IPS-NIHi11 (cell line): Measurements from ENCODE around the gene CSMD2.
A peak's percentile ranks its signal among the peaks of the same experiment; 100 is the strongest.

Experiments used
- DNase-seq: peaks from one replicate; pipeline ENCODE4 v3.0.0; 2012; ENCODE audit warnings: mixed read lengths, low spot score

Gene CSMD2

DNA sequence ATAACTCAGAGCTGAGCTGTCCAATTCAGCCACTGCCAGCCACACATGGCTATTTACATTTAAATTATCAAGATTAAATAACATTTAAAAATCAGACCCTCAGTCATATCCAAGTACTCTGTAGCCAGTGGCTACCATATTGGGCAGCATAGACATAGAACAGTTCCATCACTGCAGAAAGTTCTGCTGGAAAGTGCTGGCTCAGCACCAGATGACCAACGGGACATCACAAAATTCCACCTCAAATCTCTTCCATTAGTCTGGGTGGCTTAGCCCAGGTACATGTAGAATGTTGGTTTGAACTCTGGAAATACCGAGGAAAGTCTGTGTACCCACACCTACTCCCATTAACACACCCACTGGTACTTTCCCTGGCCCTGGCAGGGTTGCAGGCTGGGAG lies 563.3 kb downstream of the CSMD2 start:
- no peak for DNase-seq

DNA sequence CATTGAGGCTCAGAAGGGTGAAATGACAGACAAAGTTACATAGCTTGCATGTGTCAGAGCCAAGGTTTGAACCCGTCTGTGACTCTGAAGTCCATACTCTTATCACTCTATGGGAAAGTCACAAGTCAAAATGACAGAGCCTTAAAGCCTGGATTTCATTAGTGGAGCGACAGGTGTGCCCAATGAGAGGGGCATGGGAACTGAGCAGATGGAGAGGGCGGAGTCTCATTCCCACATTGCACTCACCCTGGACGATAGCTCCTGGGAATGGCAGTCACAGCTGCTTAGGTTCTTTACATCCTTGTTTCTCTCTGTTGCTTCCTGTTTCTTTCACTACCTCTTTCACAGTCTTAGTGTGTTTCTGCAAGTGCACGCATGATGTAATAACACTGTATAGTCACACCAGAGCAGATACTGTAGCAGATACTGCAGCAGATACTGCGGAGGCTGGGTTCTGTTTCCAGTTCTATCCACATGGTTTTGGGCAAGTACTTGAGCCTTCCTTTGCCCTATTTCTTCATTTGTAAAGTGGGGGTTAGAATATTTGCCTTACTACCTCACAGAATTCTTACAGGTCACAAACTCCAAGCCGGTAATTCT lies 565.4 kb downstream of the CSMD2 start:
- no peak for DNase-seq

DNA sequence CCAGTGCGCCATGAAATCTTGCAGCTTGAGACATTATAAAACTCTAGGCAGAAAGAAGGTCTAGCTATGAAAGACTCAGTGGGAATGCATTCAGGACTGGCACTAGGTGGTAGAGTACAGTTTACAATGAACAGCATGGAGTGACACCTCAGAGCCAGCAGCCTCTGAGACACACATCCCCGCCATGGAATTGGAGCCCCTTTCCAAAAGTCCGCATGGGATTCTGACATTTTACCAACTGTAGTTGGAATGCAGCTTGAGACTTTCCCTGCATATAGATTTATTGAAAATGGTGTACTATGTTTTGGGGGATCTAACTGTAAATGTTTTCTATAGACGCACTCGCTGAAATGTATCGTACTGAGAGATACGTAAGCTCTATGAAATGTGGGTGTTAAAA lies 576.3 kb downstream of the CSMD2 start:
- DNase-seq = no peak

DNA sequence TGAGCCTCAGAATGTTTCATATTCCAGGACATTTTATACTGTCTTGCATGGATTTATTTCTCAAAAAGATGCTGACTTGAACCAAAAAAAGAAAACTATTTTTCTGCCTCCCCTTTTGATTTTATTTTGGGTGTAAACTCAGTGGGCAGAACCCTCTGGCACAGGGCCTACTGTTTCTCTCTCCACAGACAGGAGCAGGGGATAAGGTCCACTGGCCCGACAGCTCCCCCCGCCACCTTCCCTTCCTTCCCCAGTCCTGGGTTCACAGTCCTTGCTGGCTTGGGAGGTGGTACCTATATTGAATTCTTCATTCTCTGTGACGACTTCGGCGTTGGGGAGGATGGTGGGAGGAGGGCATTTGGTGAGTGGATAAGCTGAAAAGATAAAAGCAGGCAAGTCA lies 578.2 kb downstream of the CSMD2 start:
- no peak for DNase-seq

DNA sequence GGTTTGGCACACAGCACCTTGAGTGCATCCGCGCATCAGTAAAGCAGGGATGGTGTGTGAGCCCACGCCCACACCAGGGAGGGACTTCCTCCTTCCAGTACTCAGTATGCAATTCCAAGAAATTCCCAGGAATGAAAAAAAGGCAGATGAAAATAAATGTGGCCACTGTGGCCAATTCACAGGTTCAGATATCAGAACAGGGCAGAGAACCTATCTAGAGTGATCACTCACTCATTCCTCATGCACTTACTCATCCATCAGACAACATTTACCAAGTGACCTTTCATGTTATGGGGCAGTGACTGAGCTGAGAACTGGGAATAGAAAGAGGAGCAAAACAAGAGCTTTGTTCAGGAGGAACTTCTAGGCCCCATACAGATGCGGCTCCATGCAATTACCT lies 578.9 kb downstream of the CSMD2 start:
- DNase-seq = no peak

DNA sequence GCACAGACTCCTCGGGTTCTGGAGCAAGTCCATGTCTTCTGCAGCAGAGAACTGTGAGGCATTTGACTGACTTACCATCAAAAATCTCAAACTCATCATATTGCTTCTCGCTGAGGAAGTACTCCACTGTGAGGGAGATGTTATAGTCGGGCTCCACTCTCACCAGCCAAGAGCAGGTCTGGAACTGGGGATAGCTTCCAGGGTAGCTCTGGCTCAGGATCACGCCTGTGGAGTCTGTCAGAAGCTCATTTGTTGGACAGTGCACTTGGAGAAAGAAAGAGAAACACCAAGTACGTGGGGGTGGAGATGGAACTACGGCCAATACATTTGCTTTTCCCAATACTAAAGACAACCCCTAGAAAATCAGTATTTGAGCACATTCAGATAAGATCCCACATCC lies 581.5 kb downstream of the CSMD2 start:
- DNase-seq = no peak

DNA sequence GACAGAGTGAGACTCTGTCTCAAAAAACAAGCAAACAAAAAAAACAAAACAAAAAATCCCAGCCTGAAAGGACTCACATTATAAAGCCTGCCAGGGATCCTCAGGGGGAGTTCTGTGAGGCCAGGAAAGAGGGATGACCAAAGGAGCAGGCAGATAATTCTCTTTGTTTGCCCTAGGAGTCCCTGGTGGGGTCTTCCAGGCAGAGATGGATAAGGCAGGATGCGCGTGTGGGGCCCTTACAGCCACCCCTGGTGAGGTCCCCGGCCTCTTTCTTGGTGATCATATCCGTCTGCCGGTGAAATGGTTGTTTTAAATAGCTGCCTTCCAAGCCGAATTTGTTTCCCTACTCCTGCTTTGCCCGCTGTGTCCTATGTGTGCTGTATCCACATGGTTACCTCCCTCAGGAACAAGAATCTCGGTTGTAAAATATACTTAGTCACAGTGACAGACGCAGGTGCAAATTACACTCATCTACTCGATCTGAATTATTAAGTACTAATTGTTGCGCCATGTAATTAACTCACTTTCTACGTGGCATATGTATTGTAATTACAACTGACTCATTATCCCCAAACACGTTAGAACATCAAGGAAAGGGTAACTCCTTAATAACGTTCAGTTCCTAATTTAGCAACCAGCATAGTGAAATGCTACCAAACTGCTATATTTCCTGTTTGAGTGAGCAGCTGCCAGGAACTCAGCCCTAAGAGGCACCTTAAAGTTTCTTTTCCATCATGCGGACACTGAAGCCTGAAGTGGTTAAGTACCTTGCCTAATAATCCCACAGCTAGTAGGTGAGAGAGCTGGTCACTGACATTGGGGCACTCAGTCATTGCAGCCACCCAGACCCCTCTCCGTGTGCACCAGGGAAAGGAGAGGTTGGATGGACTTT lies 586.2 kb downstream of the CSMD2 start:
- DNase-seq = peak; percentile 35

DNA sequence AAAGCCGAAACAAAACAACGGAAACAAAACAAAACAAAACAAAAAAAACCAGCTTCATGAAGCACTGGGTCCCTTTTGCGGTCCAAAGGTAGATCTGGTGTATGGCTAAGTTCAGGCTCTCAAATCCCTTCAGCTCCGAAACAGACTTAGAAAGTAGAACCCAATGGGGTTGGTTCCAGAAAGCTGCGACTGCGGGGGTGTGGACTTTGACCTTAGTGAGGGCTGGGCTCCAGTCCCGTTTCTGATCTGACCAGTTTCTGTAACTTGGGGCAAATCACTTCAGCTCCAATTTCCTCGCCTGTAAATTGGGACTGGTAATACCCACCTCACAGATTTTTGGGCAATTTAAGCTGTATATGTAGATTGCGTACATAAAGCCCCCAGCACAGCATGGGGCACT lies 587.4 kb downstream of the CSMD2 start:
- DNase-seq = peak; percentile 19

DNA sequence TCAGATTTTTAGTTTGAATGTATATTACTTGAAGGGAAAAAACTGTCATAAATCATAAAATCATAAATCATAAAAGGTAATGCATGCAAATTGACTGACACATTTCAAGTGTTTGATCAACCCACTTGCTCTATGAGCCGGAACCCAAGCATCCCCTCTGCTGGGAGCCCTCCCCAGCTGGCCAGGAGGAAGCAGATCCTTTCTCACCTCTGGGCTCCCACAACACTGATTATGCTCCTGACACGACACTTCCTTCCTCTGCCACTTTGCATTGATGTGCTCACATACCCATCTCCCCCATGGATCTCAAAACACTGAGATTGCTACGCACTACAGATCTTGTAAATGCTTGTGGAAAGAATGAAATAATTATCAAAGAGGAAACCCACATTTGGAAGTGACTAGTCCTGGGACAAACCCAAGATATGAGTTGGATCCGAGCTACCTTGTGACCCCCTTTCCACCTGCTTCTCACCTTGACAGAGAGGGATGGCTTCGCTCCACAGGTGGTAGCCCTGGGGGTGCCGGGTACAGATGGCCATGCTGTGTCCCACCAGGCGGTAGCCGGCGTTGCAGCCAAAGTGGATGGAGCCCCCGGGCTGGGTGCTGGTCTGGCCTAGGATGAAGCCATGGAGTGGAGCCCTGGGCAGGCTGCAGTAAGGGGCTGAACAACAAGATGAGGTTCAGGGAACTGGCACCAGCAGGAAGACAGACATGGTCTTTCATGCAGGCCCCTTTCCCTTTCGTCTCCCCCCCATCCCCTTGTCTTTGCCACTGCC lies 588.0 kb downstream of the CSMD2 start:
- DNase-seq = no peak

DNA sequence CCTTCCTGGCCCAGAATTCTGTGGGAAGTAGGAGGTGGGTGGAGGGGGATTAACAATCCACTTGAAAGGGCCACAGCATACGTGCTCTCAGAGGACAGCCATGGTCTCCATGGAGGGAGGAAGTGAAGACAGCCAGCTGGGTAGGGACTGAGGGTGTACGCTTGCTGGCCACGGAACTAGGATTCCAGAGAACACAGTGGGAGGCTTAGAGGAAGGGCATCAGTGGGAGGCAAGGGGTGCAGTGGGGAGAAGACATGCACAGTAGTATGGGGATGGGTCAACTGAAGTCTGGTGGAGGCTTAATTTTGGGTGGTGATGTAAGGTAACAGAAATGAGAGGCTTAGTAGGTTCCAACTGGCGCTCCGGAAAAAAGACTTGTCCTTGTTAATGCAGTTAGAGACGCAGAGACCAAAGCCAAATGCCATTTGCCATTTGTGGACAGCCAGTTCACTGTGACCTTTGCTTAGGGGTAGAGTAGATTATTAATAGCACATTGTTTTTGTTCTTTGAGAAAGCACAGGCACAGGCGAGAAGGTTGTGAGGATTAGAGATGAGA lies 589.6 kb downstream of the CSMD2 start:
- no peak for DNase-seq

DNA sequence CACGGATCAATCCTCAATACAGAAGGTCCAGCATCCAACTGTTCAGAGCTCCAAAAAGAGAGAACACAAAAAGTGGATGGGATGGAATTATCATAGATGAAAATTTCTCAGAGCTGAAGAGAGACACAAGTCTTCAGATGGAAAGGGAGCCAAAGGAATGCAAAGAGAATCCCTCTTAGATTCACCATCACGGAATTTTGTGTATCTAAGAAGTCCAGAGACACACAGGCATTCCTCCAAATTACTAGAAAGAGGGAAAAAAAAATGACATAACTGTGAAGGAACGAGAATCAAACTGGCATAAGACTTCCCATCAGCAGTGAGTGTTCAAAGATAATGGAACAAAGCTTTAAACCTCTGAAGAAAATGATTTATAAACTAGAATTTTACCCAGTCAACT lies 591.4 kb downstream of the CSMD2 start:
- DNase-seq = no peak

DNA sequence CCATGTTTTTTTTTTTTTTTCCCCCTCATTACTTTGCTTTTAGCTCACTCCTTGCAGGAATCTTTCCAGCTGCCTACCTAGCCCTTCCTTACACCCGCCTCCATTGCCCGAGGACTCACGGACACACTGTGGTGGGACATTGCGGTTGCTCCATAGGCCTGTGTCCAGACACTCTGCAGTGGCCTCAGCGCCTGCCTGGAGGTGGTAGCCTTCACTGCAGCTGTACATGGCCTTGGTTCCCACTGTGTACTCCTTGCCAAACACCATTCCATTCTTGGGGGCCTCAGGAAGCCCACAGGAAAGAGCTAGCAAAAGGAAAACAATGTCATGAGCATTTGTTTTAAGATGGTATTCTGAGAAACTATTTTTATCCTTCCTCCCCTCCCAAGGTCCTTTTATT lies 592.6 kb downstream of the CSMD2 start:
- DNase-seq = no peak

DNA sequence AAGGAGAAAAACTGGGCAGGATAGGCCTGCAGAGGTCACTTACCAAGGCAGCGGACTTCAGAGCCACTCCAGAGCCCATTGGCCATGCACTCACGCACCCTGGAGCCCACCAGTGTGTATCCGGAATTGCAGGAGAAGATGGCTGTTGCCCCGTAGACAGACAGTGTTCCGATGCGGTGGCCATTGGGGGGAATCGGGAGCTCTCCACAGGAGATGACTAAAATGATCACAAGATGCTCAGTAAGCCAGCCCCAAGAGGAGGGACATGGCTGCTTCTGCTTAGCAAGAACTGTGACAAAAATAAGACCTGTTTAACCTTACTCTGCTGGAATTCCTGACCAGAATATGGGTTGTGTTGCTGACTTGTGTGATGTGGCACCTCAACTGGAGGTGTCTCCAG lies 595.7 kb downstream of the CSMD2 start:
- DNase-seq = no peak

DNA sequence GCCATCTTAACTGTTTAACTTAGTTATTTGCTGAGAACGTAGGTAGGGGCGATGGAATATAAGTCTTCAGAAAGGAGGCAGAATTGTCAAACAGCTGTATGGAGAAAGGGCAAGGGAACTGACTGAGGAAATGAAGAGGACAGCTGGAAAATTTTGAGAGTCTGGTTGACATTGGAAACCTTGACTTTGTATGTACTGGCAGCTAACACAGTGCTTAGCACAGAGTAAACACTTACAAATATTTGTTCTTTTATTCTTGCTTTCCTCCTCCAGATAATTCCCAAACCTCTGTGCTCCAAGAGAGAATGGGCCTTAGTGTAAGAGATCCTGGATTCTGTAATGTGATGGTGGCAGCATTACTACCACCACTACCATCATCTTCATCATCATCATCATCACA lies 601.3 kb downstream of the CSMD2 start:
- DNase-seq = no peak

DNA sequence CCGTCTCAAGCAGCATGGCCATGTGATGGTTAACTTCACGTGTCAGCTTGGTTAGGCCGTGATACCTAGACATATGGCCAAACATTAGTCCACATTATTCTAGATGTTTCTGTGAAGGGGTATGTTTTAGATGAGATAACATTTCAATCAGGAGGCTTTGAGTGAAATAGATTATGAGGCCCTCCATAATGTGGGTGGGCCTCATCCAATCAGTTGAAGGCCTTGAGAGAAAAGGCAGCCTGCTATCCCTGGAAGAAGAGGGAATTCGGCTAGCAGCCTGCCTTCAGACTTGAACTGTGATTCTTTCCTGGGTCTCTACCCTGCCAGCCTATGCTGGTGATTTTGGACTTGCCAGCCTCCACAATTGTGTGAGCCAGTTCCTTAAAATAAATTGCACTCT lies 602.5 kb downstream of the CSMD2 start:
- DNase-seq = no peak

DNA sequence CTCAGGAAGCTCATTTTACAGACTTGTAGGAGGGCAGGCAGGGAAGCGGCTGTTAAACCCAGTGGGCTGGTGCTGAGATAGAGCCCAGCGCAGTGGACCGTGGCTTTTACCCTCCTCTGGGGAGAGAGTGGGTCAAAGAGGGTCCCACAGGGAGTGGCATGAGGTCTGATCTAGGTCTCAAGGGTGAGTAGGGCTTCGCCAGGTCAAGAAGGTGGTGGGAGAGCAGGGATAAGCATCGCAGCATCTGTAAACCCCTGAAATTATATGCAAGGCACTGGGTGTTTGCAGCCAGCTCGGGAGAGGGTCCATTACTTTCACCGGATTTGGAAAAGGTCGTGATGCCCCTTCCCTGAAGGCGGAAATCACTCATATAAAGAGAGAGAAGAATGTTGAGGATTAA lies 603.5 kb downstream of the CSMD2 start:
- no peak for DNase-seq

DNA sequence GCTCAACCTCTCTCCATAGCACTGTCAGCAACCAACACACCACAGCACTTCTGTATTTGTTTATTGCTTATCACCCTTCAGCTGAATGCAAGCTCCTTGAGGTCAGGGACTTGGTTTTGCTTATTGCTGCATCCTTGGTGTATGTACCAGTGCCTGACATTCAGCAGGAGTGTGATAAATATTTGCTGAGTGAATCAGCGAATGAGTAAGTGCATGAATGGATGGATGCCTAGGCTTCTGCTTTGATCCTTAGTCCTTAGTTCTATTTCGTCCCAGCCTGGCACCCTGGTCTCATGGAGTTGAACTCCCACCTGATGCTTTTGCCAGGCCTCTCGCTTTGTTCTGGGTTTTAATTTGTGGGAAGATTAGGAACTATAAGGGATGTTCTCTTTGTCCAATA lies 604.4 kb downstream of the CSMD2 start:
- no peak for DNase-seq

DNA sequence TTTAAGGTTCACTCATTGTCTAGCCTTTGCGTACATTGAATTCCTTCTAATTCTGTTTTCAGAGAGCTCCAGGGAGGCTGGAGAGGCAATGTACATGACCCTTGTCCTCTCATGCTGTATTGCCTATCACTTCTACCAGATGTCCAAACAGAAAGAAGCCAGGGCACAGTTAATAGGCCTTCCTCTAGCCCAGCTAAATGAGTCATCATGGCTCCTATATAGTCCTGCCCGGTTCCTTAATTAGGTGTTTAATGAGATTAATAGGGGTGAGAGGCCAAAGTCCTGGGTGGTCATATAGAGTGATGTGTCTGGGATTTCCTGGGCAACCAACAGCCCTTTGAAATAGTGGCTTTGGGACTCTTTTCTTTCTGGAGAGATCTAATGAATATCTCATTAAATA lies 616.3 kb downstream of the CSMD2 start:
- no peak for DNase-seq

DNA sequence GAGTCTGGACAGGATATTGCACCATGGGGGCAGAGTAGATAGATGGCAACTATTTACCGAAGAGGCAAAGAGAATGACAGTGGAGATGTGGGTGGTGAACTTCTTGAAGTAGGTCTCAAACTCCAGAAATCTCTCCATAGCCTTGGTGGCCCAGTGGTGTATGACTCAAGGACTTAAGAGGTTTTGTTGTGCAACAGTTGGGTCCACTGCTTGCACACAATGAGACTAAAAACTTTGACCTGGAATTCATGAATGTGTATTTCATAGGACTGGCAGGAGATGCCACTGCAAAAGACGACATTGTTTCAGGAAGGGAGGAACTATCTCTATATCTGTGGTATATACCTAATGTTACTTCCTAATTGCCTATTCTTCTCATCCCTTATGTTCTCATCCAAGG lies 616.7 kb downstream of the CSMD2 start:
- no peak for DNase-seq

DNA sequence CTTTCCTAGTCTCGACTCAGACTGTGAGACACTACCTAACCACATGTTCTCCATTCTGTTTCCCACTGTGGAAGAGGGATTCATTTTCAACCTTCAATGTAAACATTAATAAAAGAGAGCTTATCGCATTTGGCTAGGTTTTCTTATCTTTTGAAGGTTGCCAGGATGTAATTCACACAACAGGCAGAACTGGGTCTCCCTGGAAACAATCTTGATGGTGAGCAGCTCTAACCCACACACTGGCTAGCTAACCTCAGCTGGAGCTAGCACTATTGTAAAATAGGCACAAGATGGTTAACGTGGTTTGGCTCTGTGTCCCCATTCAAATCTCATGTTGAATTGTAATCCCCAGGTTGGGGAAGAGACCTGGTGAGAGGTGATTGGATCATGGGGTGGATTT lies 617.5 kb downstream of the CSMD2 start:
- DNase-seq = no peak

DNA sequence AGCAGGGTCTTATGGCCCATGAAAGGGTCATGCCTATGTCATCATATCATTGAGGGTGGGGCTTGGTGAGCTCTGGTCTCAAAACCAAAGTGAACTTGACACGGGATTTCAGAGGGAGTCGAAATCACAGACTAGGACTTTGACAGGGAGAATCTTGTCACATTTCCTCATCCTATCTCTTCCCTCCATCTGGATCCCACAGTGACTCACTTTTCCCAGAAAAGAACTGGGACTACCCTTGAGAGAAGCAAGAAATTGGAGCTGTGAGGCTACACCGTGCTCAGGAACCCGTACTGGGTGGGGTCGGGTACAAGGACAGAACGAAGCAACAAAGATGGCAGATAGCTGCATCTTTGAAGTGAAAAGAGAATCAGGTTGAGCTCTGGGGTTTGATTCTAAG lies 623.1 kb downstream of the CSMD2 start:
- DNase-seq = no peak

DNA sequence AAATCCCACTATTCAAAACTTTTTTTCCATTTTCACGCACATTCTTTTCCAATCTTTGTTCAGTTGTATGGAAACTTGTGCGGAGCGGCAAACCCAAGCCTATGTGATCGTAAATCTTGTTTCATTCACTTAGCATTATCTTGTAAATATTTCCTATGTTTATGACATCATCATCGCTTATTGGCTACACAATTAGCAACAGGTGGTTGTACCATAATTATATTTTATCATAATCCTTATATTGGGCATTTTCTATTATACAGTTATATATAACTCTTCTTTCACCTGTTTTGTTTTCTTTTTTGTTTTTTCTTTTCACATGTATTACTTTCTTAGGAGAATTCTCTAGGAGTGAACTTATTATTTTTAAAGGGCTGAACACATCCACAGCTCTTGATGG lies 627.1 kb downstream of the CSMD2 start:
- no peak for DNase-seq

DNA sequence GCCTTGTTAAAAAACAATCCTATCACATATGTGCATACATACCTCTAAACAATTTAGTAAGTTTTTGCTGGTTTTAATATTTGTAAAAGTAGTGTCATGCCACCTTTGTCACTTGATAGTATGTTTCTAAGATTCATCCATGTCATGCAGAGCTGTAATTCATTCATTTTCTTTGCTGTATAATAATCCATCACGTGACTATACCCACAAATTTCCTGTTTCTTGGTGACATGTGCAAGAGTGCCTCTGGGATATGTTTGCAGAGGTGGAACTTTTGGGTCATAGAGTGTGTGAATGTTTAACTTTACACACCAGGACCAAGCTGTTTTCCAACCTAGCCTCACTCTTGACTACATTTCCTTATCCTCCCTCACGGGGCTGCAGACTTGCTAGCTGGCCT lies 629.7 kb downstream of the CSMD2 start:
- no peak for DNase-seq
